Lung (tissue), 16 donors: ENCODE measurements around the gene CPNE9. TPM values are rescaled to one million over a fixed set of nuclear protein-coding genes. Genes with fewer than 3 reads are reported as not detected.

Experiments
- ATAC-seq: fragments of 200-7000 bp; cut with Tn5 transposase; one replicate; pipeline ENCODE4 v1.9.1; 2020; ENCODE audit warnings: moderate number of reproducible peaks; ENCODE audit not compliant: insufficient read depth, low FRiP score
- DNase-seq, 3 donors: peaks; one replicate each; pipeline ENCODE4 v3.0.0-alpha.2; 2013 to 2017
- H3K27ac ChIP-seq, 2 donors: one replicate each; pipeline ENCODE4 v1.5.1; 2013; ENCODE audit warnings: mild to moderate bottlenecking in 2 of 2, moderate library complexity in 2 of 2, control low read depth in 1 of 2, inconsistent platforms in 1 of 2, low read depth in 1 of 2, low read length in 1 of 2
- H3K27me3 ChIP-seq, 3 donors: one replicate each; pipeline ENCODE4 v1.5.1; 2013; ENCODE audit warnings: low read length in 2 of 3; ENCODE audit not compliant: control insufficient read depth in 3 of 3, insufficient read depth in 3 of 3
- H3K36me3 ChIP-seq, 4 donors: one replicate each; pipeline ENCODE4 v1.5.1; 2013; ENCODE audit warnings: low read length in 4 of 4, mild to moderate bottlenecking in 1 of 4, moderate library complexity in 1 of 4; ENCODE audit not compliant: control insufficient read depth in 4 of 4, insufficient read depth in 4 of 4
- H3K4me1 ChIP-seq, 5 donors: one replicate each; pipeline ENCODE4 v1.5.1; 2013; ENCODE audit warnings: low read length in 5 of 5, mild to moderate bottlenecking in 2 of 5, moderate library complexity in 1 of 5; ENCODE audit not compliant: control insufficient read depth in 5 of 5, insufficient read depth in 5 of 5
- H3K4me3 ChIP-seq: one replicate; pipeline ENCODE4 v1.5.1; 2013; ENCODE audit warnings: mild to moderate bottlenecking, control low read depth, moderate library complexity
- H3K9ac ChIP-seq, 2 donors: one replicate each; pipeline ENCODE4 v1.5.1; 2013; ENCODE audit warnings: low read length in 2 of 2, control low read depth in 1 of 2; ENCODE audit not compliant: insufficient read depth in 1 of 2
- H3K9me3 ChIP-seq, 4 donors: one replicate each; pipeline ENCODE4 v1.5.1; 2013; ENCODE audit warnings: low read length in 3 of 4, mild to moderate bottlenecking in 1 of 4, moderate library complexity in 1 of 4; ENCODE audit not compliant: control insufficient read depth in 4 of 4, insufficient read depth in 3 of 4
- CTCF ChIP-seq: IDR thresholded peaks from 2 replicates; pipeline ENCODE4 v1.5.1; 2012; ENCODE audit warnings: mild to moderate bottlenecking; ENCODE audit errors: control extremely low read depth, extremely low read depth
- WGBS, 2 donors: extraction: QIAGEN DNeasy Blood & Tissue Kit; methylation state at CpG; one replicate each; pipeline ENCODE4 v1.1.7; 2013; 5-methylcytosine and 5-hydroxymethylcytosine counted together
- long read RNA-seq, 5 donors: transcript quantifications; one replicate each; lab custom pipeline, GENCODE V29; 2026
- polyA plus RNA-seq, 2 donors: library from polyadenylated mRNA; stranded (reverse); fragments of 200-250 nt; gene quantifications; one replicate each; pipeline ENCODE4 v1.2.1, GENCODE V29; 2013
- total RNA-seq, 2 donors: library from RNA; depleted of rRNA in 1 of 2; stranded (reverse); fragments of >200 nt in 1 of 2; gene quantifications; one replicate each; pipeline ENCODE4 v1.2.1, GENCODE V29; 2014 to 2021
- donor health status: control.
- donor health status: control.
- donor health status: Bipolar disorder and iron deficiency.
- donor health status: healthy.
- donor health status: DM: yes; HTN: yes; CAD: no.

CPNE9 gene
- under 1 TPM in 1 of 2 donors, not detected in 1; 0.34 TPM for total RNA-seq
- polyA plus RNA-seq, result under 1 TPM; 0.11 to 0.16 TPM
- long read RNA-seq, donor 1, result 0 reads
- long read RNA-seq, donor 2, result 0 reads
- long read RNA-seq, donor 3, result 0 reads
- long read RNA-seq, donor 4, result 0 reads
- long read RNA-seq, donor 5, result 0 reads

GRCh38 chr3:9703736-9704346 is at the start of gene CPNE9:
CPNE9 (plus strand) TSS chr3:9703833; CDS start chr3:9703997, 164 bp downstream.
- DNase-seq, result no peak
- 2 to 4% methylated on average over 50 to 56 of the region's 56 CpGs for WGBS, 2 donors

GRCh38 chr3:9659849-9660248 is 43.8 kb upstream of the CPNE9 start:
- H3K27me3 ChIP-seq, result no peaks in the 10 kb centered on the region
- peaks cover 15 to 44% (median 30%) of the 10 kb centered on the region in 4 donors for H3K36me3 ChIP-seq
- no peak for DNase-seq
- H3K4me1 ChIP-seq, result peaks cover 0 to 1% (median 0%) of the 10 kb centered on the region in 5 donors
- TF ChIP-seq CTCF, result no peak
- H3K9ac ChIP-seq, result no peak overlapping the region
- 95 to 97% methylated on average over 4 of the region's 4 CpGs for WGBS, 2 donors
- no peak overlapping the region for H3K4me3 ChIP-seq
- ATAC-seq, result no peak
- H3K27ac ChIP-seq, result no peak overlapping the region
- peaks cover 0 to 2% (median under 1%) of the 10 kb centered on the region in 4 donors for H3K9me3 ChIP-seq

More at GRCh38 chr3:9703736-9704346, at the start of gene CPNE9:
- Histone ChIP-seq H3K36me3 (peaks cover 0 to 29% (median 9%) of the 10 kb centered on the region in 4 donors), H3K27me3 (peaks cover 0 to 17% (median 4%) of the 10 kb centered on the region in 3 donors), H3K9me3 (peaks cover 0 to 5% (median 0%) of the 10 kb centered on the region in 4 donors), H3K27ac (no peak within 1 kb of the TSS), H3K4me3 (peak within 1 kb of the TSS; percentile 13), H3K4me1 (peaks cover 0 to 16% (median 0%) of the 10 kb centered on the region in 5 donors), H3K9ac (no peak within 1 kb of the TSS)
- ATAC-seq, result no peak
- no peak for TF ChIP-seq CTCF

GRCh38 chr3:9660972-9661371 is 42.7 kb upstream of the CPNE9 start:
- Histone ChIP-seq H3K27ac (no peak overlapping the region), H3K9me3 (peaks cover 0 to 2% (median under 1%) of the 10 kb centered on the region in 4 donors), H3K36me3 (peaks cover 15 to 42% (median 29%) of the 10 kb centered on the region in 4 donors), H3K4me1 (peaks cover 0 to 1% (median 0%) of the 10 kb centered on the region in 5 donors), H3K27me3 (no peaks in the 10 kb centered on the region), H3K9ac (no peak overlapping the region), H3K4me3 (no peak overlapping the region)
- DNase-seq (no peak), ATAC-seq (no peak)
- 93 to 96% methylated on average over 6 of the region's 6 CpGs for WGBS, 2 donors
- no peak for TF ChIP-seq CTCF
